Measurements from ENCODE around the gene SLC25A24.

The SLC25A24 gene

DNA sequence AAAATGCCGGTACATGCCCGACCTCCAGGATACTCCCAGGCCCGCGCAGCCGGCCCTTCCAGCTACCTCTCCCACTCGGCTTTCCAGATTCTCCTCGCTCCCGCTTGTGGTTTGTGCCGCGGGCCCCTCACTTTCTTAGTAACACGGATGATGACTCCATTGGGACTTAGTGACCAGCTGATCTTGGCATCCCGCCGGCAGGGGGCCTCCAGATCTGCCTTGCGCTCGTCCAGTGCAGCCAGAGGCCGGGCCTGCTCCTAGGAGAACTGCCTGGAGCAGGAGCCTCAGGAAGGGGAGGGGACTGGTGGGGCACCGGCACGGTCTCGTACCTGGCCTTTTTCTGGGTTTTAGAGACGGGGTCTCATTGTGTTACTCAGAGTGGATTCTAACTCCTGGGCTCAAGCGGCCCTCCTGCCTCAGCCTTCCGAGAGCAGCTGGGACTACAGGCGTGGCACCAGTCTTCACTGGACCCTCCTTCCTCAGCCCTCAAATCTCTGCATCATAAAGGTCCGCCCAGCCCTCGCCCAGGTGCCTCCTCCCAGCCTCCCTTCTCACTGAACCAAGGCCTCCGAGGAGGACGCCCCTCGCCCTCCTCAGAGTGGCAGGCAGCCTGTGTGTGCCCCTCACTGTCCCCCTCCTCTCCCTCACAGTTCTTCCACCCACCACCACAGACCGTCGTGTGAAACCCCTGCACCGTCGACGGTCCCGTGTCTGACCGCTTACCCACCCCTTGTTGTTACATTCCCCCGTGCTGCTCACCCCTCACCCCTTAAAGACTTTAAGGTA lies 78.6 kb downstream of the SLC25A24 start:
- H3K36me3 ChIP-seq (ENCODE audit: control insufficient read depth, insufficient read depth, low read length): no peaks in the 10 kb centered on the region
- TF ChIP-seq, protein P1, sequence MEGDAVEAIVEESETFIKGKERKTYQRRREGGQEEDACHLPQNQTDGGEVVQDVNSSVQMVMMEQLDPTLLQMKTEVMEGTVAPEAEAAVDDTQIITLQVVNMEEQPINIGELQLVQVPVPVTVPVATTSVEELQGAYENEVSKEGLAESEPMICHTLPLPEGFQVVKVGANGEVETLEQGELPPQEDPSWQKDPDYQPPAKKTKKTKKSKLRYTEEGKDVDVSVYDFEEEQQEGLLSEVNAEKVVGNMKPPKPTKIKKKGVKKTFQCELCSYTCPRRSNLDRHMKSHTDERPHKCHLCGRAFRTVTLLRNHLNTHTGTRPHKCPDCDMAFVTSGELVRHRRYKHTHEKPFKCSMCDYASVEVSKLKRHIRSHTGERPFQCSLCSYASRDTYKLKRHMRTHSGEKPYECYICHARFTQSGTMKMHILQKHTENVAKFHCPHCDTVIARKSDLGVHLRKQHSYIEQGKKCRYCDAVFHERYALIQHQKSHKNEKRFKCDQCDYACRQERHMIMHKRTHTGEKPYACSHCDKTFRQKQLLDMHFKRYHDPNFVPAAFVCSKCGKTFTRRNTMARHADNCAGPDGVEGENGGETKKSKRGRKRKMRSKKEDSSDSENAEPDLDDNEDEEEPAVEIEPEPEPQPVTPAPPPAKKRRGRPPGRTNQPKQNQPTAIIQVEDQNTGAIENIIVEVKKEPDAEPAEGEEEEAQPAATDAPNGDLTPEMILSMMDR (IDR thresholded peaks at IDR 0.05; ENCODE audit: insufficient read depth, low read length, poor library complexity, severe bottlenecking): no peak
- no peak overlapping the region for H3K4me3 ChIP-seq (replicated peaks; ENCODE audit: low read depth, low read length)
- H3K27me3 ChIP-seq (replicated peaks; ENCODE audit: control insufficient read depth, insufficient read depth, low read length): peaks cover 2% of the 10 kb centered on the region
- DNase-seq (ENCODE audit: extremely low read depth, insufficient read length): no peak

DNA sequence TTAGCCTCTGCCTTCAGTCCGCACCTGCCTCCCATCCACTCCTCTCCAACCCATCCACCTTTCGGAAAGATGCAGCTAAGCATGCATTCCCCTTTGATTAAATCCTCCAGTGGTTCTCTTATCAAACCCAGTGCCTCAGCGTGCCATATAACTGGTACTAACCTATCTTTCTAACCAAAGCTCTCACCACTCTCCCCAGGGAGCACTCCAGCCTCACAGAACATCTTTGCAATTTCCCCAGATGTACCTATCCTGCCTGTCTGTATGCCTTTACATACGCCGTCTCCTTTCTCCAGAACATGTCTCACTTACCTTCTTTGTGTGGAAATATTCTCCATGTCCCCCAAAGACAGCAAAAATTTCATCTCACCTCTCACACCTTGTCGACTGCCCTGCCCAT lies 80.0 kb downstream of the SLC25A24 start:
- H3K36me3 ChIP-seq (ENCODE audit: control insufficient read depth, insufficient read depth, low read length): no peaks in the 10 kb centered on the region
- H3K4me3 ChIP-seq (replicated peaks; ENCODE audit: low read depth, low read length): no peak overlapping the region
- TF ChIP-seq, protein P1 (IDR thresholded peaks at IDR 0.05; ENCODE audit: insufficient read depth, low read length, poor library complexity, severe bottlenecking): no peak
- DNase-seq (ENCODE audit: extremely low read depth, insufficient read length): no peak
- H3K27me3 ChIP-seq (replicated peaks; ENCODE audit: control insufficient read depth, insufficient read depth, low read length): peaks cover 2% of the 10 kb centered on the region

DNA sequence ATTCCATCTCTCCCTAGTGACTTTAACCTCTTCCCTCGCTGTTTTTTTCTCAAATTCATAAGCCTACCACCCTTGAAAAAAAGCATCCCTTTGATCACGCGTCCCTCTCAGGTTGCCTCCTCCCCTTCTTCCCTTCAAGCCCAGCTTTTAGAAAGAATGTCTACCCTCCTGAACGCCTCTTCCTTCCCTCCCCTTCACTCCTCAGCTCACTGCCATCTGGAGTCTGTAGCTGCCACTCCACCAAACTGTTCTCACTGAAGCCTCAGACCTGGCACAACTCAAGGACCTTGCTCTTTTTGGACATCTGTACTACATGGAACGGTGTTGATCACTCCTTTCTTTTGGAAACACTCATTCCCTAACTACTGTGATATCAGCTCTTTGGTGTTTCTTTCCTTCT lies 80.6 kb downstream of the SLC25A24 start:
- no peak for DNase-seq (ENCODE audit: extremely low read depth, insufficient read length)
- Histone ChIP-seq H3K36me3 (ENCODE audit: control insufficient read depth, insufficient read depth, low read length) (no peaks in the 10 kb centered on the region), H3K4me3 (replicated peaks; ENCODE audit: low read depth, low read length) (no peak overlapping the region), H3K27me3 (replicated peaks; ENCODE audit: control insufficient read depth, insufficient read depth, low read length) (peaks cover 2% of the 10 kb centered on the region)
- TF ChIP-seq, protein P1 (IDR thresholded peaks at IDR 0.05; ENCODE audit: insufficient read depth, low read length, poor library complexity, severe bottlenecking): no peak

DNA sequence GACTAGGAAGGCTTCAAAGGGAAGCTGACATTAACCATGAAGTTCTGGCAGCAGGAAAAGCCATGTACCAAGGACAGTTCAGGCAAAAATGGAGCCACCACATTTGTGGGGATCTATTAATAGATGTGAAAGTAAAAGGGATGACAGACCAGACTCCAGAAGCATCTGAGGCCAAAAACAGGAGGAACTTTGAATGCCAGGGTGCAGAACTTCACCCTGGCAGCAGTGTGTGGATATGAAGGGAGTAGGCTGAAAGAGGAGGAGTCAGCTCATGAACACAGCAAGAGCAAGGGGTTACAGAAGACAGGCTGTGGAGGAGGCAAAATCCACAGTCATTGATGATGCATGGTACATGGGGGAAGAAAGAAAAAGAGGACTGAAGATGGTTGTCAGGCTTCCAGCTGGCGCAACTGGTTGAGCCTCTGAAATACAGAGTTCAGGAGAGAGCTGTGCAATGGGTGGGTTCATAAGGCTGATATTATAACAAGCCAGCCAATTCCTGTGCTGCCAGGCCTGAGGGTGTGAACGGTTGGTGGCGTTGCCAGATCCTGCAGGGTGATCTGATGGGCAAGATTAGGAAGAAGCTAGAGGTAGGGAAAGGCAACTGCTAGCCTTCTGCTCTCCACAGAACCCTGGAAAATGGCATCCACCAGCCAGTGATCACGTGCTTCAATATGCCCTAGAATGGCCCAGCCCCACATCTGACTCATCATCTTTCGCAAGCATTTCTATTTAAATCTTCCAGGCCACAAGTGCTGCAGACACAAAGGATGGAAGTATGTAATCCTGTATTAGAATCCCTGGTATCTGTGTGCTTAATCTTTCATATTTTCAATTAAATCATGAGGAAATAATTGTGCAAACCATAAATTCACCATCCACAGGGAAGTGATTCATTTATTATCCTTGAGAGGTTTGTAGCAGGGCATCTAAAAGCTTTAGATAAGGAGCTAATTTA lies 81.9 kb downstream of the SLC25A24 start:
- TF ChIP-seq, protein P1 (IDR thresholded peaks at IDR 0.05; ENCODE audit: insufficient read depth, low read length, poor library complexity, severe bottlenecking): no peak
- Histone ChIP-seq H3K36me3 (ENCODE audit: control insufficient read depth, insufficient read depth, low read length) (no peaks in the 10 kb centered on the region), H3K27me3 (replicated peaks; ENCODE audit: control insufficient read depth, insufficient read depth, low read length) (peaks cover 3% of the 10 kb centered on the region), H3K4me3 (replicated peaks; ENCODE audit: low read depth, low read length) (no peak overlapping the region)
- DNase-seq (ENCODE audit: extremely low read depth, insufficient read length): no peak

DNA sequence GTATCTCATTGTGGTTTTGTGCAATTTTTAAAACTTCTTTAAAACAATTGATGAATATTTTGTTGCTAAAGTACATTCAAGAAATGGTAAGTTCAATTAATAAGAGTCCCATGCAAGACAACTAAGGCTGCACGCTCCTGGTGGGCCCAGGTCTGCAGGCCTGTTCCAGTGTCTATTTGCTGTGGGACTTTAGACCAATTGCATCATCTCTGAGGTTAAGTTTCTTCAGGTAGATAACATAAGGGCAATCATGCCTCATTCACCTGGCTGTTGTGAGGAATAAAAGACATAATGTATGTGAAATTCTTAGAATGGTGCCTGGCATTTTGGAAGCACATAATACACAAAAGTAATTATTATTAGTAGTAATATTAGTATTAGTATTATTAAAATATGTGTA lies 82.9 kb downstream of the SLC25A24 start:
- Histone ChIP-seq H3K36me3 (ENCODE audit: control insufficient read depth, insufficient read depth, low read length) (no peaks in the 10 kb centered on the region), H3K4me3 (replicated peaks; ENCODE audit: low read depth, low read length) (no peak overlapping the region), H3K27me3 (replicated peaks; ENCODE audit: control insufficient read depth, insufficient read depth, low read length) (peaks cover 3% of the 10 kb centered on the region)
- TF ChIP-seq, protein P1 (IDR thresholded peaks at IDR 0.05; ENCODE audit: insufficient read depth, low read length, poor library complexity, severe bottlenecking): no peak
- DNase-seq (ENCODE audit: extremely low read depth, insufficient read length): no peak

All from GM06990 (cell line).